Occipital lobe (tissue), 2 donors: ENCODE measurements around the gene SEMA3C. TPM values are rescaled to one million over a fixed set of nuclear protein-coding genes. Genes with fewer than 3 reads are reported as not detected.

Experiments used
- DNase-seq: peaks from one replicate; lab custom pipeline; 2025; lab: John Stamatoyannopoulos, UW
- total RNA-seq: library from RNA; depleted of rRNA; stranded (reverse); fragments of >200 nt; gene quantifications from one replicate; pipeline ENCODE4 v1.2.3, GENCODE V29; 2014

Gene SEMA3C
- total RNA-seq, 1 donor from 2014 or later: 289 TPM

DNA sequence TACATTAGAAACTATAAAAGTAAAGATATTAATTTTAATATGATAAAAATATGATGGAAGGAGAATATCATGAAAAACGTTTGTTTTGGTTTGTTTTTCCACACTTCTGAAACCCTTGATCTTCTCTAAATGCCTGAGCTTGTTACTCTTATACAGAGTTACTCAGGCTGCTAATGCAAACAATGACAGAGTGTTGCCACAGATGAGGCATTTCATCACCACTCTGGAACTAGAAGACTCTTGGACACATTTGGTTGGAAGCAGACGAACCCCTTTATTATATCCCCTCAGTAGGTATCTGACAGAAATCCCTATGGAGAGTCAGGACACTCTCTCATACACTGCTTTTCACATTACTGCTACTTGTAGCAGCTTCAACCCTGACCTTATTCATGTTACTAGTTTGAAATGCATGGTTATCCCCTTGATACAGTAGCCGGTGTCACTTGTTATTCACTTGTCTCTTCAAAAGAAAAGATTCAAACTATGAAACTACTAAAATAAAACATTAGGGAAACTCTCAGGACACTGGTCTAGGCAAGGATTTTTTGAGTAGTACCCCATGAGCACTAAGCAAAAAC lies 66.9 kb downstream of the SEMA3C start:
- no peak for DNase-seq

DNA sequence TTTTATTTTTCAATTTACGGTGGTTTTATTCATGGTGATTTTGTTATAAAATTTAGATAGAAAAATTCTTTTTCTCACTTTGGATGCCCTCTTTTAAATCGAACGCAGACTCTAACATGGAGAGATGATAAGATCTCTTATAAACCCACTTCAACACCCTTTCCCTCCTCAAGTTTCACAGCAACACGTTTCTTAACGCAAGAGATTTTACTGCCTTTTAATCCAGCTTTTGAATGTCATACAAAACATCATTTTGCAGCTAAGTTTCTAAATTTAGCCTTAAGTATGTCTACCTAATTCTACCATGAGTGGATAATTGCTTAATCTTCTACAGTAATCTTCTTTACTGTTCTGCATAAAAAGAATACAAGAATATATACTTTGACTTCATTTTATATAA lies 70.0 kb downstream of the SEMA3C start:
- no peak for DNase-seq

DNA sequence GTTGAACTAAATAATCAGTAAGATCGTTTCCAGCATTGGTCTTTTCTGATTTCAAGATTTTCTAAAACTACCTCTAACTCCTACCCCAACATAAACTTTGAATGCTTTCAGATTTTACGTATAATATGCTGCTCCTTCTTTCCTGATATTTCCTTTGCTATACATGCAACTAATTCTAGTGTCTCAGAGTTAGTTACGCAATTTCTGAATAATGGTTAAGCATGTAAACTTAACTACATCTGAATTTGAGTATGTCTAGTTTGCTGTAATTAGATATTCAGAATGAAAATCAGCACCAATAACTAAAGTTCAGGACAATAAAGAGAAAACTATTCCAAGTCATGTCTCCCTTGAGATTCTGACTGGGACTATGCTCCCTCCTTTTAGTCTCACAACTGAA lies 71.0 kb downstream of the SEMA3C start:
- no peak for DNase-seq

DNA sequence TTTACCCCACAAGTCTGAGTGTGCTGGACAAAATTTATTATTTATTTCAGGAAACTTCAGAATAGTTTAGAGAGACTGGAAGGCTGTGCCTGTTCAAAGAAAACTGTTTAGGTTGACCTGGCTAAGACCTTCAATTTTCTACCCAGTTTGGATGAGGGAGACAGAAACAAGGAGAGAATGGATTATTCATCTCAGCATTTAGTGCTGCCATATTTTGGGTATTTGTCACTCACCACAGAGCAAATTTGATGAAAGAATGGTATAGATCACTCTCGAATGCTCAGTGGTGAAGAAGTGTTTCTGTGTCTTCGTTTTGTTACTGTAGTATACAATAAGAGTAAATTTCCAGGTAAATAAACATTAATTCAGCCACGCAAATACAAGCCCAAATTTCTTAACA lies 71.8 kb downstream of the SEMA3C start:
- DNase-seq: no peak

DNA sequence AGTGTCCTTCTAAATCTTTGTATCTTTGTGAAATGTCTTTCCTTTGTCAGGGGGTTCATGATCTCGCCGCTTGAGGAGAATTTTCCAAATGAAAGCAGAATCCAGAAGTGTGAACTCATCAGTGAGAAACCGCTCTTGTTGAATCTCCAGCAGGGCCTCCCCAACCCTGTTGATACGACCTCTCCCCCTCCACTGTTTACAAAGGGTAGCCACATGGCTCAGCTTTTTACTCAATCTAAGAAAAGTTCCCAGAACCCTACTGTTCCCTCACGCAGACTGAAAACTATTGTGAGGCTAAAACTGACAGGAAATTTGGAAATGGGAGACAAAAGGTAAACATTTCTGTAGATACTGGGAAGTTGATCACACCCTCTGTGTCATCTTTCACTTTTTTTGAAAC lies 73.9 kb downstream of the SEMA3C start:
- no peak for DNase-seq

DNA sequence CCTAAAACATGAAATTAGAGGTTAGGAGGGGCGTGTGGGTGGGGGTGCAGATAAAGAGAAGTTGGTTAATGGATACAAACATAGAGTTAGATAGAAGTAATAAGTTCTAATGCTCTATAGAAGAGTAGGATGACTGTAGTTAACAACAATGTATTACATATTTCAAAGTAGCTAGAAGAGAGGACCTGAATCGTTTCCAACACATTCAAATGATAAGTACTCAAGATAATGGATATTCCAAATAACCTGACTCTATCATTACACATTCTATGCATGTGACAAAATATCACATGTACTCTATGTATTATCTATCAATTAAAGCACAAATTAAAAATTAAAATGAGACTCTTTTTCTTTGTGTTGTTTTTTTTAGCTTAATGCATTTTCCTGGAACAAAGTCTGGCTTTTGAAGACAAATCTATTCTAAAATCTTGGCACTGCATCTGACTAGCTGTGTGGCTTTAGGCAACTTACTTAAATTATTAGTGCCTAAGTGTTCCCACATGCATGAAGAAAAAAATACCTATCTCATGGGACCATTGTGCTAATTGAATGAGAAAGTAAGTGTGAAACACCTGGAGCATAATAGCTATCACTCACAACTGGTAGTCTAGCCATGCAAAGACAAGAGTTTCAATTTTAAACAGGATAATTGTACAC lies 75.7 kb downstream of the SEMA3C start:
- DNase-seq: no peak

DNA sequence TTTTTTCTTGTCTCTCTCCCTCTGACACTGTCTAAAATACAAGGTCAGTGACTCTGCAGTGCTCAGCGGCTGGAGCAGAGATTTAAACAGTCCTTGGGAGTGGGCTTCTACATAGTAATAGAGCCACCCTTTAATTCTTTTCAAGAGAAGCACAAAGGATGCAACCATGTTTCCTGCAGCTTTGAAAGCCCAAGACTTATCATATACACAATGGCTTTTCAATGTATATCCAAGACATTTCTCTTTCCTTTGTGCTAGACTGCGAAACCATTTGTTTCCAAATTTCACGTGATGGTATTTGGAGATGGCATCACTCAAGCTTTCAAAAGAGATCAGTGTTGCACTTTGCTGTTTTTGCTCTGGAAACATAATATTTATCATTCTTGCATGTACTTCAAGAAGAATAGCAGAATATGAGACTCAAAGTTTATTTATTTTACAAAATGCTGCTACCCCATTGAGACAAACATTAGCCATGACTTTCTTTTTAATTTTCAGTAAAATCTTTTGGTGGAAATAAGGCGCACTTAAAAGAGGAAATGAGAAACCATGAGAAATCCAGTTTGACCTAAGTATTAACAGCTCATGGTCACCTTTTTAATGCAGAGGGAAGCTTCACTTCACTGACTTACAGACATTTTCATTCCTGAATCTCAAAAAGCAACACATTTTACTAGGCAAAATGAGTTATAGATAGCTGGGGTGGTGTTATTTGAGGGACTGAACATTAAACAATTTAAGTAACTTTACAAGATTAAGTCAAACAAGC lies 76.6 kb downstream of the SEMA3C start:
- DNase-seq: no peak

DNA sequence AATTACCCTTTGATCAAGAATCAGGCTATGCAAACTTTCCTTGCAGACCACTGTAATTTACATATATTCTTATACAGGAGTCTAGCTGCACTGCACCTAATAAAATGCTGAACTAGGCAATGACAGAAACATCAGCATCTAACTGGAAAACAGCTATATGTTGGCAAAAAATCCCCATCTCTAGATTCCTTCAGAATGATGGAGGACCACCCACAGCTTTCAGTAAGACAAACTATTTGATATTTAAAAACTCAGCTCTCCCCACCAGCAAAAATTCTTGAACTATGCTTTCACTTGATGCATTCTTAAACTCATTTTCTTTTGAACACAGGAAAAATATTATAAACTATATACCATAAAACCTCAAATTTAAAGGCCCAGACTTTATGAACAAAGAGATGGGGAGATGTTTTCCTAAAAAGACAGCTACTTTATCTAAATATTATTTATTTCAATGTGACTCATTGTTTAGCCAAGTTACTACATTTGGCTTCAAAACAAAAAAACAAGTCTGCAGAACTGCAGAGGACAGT lies 77.4 kb downstream of the SEMA3C start:
- no peak for DNase-seq

DNA sequence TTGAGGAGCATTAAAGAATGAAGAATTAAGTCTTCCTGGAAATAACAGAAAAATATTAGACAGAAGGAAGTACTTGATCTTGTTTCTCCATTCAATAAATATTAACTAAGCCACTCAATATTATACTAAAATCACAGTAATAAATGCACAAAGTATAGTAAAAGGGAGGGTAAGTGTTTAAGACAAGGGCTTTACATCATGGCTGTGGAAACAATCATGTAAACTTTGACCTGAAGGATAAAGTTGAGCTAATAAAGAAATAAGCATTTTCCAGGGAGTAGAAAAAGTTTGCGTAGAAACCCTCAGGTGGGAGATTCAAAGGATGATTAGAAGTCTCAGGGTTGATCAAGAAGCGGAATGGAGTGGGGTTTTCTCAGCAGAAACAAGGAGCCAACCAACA lies 78.2 kb downstream of the SEMA3C start:
- DNase-seq: no peak

DNA sequence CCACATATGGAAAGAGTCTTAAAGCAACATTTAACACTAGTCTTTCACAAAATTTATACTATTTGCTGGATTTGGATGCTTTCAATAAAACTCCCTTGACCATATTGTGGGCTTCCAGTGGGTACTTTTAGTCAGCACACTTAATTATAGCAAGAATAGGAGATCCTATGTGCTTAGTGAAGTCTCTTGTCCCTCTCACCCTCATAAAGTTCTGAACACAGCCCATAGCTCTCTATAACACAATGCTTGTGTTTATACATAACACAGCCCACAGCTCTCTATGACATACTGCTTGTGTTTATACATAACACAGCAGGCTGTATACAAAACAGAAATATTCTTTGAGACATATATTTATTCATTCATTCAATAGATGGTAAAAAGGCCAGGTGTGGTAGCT lies 79.0 kb downstream of the SEMA3C start:
- no peak for DNase-seq

DNA sequence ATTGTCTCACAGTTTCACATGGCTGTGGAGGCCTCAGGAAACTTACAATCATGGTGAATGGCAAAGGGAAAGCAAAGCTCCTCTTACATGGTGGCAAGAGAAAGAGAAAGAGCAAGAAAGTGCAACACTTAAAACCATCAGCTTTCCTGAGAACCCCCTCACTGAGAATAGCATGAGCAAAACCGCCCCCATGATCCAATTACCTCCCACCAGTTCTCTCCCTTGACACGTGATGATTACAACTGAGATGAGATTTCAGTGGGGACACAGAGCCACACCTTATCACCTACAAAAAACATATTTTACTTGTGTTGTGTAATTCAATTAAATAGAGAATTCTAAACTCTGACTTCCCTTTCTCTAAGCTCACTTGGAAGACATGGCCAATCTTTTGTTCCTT lies 80.2 kb downstream of the SEMA3C start:
- no peak for DNase-seq

DNA sequence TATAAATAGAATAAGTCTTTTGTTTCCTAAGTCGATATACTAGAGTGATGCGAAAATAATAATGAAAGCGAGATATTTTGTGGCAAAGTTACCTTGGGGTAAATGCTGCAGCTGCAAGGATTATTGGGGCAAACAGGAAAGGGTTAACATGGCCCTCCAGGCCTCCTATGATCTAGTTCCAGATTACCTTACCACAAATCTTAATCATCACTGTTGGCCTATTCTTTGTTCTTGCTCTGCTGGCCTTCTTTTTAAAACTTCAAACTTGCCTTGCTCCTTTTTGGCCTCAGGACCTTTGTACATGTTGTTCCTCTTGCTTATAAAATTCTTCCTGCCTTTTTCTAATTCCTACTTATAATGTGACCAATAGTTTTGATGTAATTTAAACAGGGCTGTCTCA lies 81.5 kb downstream of the SEMA3C start:
- no peak for DNase-seq

DNA sequence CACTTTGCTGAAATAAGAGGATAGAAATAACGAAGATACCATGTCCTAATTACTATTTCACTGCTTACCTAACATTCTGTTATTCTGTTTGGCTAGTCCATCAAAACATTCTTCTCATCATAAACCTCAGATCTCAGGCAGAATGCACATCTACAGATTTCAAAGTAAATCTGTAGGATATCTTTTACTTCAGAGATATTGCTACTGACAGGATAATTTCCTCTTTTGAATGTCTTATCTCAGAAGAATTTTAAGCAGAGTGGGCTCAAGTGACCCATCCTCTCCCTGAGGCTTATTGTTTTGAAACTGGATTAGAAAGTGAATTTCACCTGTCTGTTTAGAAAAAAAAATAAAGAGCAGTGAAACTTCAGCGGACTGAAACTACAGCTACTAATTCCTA lies 83.6 kb downstream of the SEMA3C start:
- no peak for DNase-seq

DNA sequence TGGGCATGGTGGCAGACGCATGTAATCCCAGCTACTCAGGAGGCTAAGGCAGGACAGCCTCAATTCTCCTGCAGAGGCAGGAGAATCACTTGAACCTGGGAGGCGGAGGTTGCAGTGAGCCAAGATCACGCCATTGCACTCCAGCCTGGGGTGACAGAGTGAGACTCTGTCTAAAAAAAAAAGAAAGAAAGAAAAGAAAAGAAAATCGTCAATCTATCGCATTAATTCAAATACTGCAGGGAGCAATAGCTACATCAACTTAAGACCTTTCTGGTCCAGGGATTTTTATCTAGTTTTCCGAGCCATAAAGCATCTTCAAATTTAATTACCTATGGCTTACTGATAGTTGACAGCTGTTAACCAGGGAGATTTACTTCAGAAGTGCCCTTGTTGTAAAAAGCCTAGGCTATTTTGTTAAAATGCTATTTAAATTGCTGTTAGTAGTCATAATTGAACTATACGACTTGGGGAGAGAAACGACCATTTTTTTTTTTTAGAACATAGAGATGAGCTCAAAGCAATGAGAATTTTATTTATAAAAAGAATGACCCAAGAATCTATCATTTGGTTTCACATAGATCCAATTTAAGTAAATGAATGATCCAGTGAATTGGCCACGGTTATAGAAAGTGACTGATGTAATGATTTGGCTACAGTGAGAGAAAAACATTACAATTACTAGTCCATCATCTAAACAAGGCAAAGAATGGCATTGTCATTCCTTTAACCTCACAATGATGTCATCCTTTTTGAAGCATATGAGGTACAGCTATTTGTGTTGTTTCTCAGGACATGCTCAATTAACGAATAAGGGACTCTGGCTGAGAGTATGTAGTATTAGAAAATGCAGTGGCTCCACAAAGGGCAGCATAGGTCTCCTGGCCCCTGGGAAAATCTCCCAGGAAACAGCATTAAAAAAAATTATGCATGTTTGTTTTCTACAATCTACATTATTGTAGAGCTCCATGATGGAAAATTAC lies 85.3 kb downstream of the SEMA3C start:
- no peak for DNase-seq

DNA sequence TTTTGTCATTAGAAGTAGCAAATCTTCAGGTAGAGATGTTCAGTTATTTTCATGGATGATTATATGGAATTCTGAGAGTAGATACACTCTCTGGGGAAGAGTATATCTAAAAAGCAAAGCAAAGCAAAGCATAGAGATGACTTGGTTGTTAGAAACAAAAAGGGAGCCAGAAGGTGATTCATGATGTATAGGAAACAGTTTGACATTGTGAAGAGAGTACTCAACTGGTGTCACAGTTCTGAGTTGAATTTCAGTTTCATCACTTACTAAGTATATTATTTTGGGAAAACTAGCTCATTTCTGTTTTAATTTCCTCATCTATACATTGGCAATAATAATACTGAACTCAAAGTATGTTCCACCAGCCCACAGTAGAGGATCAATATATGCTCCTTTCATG lies 86.8 kb downstream of the SEMA3C start:
- DNase-seq: no peak

DNA sequence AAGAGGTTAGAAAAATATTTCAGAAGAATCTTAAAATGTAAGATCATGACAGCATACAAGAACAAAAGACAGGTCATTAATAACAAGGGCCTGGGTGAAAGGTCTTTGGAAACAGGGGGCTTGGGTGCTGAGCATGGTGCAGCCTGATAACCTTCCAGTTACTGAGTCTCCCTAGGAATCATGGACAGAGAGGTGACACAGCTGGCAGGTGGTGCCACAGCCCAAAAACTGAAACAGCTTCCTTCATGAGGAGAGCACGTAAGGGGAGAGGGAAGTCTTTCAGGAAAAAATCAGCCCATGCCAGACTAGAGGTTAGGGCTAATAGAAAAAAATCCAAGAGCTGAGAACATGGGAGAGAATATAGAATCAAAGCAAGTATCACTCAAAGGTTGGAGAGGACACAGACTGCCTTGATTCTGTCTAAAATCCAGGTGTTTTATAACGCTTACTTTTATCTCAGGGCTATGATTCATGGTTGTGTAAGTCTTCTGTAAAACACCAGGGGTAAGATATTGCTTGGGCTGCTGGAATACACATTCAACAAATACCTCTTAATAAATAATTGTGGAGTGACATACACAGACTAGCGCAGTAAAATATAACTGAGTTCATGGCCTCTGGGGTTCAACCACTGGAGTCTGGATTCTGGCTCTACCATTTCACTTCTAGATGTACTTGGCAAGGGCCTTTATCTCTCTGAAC lies 88.1 kb downstream of the SEMA3C start:
- DNase-seq: no peak

DNA sequence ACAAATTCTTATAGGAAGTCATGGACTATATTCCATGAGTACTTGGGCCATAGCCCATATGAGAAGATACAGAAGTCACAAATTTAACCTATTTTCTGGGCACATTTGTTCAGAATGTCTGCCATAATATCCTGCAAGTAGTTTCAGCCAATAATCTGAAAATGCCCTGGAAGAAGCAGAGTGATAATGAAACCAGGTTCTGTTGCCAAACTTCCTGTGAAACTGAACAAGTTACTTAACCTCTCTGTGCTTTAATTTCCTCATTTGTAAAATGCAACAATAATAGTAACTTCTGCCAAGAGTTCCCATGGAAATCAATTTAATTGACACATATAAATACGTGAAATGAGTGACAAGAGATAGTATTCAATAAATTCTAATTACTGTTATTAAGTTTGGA lies 88.8 kb downstream of the SEMA3C start:
- DNase-seq: no peak

DNA sequence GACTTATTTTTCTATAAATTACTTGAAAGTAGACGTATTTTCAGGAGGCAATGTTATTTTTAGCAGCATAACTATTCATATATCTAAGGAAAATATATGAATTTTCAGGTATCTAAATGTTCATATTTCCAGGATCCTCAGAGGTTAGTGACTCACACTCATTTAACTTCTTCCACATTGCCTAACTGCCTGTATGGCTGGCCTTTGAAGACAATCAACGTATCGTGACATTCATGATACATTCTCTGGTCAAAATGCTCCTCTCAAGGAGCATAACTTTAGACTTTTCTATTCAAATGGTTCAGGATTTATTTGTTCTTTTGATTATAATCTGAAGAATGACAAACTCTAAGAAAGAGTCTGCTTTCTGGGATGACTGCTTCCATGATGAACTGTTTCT lies 89.3 kb downstream of the SEMA3C start:
- no peak for DNase-seq

DNA sequence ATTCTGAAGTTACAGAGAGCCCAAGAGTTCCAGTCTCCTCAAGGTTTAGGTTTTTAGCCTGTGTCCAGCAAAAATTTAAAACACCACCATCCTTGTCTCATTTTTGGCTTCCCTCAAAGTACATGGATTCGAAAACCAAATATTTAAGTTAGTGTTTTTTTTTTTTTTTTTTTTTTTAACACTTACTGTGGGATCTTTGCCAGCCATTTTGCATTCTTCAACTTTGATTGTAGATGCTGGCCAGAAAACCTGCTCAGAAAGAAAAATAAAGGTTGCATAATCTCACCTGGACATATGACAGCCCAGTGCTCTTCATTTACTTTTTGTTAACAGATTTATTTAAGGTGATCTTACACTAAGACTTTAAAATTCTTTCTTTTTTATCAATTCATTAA lies 91.6 kb downstream of the SEMA3C start:
- no peak for DNase-seq

DNA sequence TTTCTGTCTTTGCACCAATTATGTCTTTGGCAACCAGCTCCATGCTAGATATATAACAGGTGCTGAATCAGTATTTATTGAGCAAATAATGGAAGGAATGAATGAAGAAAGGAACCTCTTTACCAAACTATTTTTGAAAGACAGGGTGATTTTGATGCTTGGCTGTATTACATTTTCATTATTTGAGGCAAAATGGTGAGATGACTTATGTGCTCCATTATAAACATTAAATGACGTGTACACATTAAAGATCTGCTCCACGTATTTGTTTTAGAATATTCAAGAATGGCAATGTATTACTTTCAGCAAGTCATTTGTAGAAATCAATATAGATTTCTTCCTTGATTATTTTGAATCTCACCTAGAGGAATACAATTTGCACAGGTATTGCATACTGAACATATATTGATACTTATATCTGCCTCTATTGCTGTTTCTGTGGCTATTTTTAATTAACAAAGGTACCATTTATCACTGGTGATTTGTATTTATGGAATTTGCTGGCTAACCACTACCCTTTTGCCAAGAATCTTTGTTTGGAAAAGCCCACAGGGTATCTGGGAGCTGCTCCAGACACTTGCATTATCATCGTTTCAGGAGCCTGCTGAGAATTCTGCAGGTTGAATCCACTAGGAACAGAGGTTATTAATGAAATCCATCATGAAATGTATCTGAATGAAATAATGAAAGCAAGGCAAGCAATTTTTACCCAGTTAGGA lies 92.2 kb downstream of the SEMA3C start:
- DNase-seq: no peak
